ENCODE measurements around the gene SF3A1.

DNA sequence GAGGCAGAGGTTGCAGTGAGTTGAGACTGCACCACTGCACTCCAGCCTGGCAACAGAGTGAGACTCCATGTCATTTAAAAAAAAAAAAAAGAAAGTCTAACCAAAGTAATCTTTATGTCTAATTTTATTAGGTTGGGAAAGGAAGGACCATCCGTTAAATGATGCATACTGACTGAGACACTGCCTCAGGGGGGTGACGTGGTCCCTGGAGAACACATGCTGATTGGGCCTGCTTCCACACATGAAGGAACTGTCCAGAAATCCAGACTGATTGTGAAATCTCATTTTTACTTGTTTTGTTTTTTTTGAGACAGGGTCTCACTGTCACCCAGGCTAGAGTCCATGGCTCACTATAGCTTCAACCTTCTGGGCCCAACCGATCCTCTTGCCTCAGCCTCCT, 5.5 kb downstream of the SF3A1 start:
- TF ChIP-seq SAFB2 (CRISPR knock-in tag; IDR thresholded peaks at IDR 0.05; ENCODE audit: borderline replicate concordance, low read depth) (no peak), FOXJ3 (CRISPR knock-in tag; IDR thresholded peaks at IDR 0.05; ENCODE audit: borderline replicate concordance) (no peak), SMAD1 (CRISPR knock-in tag; IDR thresholded peaks at IDR 0.05; ENCODE audit: borderline replicate concordance, low read depth) (no peak), GABPB1 (CRISPR knock-in tag; IDR thresholded peaks at IDR 0.05) (no peak), NPAS2 (CRISPR knock-in tag; IDR thresholded peaks at IDR 0.05; ENCODE audit: borderline replicate concordance) (no peak), FOXA1 (IDR thresholded peaks at IDR 0.05) (no peak), FOXA1 (CRISPR knock-in tag; IDR thresholded peaks at IDR 0.05) (no peak)
- TF ChIP-seq, protein P1, sequence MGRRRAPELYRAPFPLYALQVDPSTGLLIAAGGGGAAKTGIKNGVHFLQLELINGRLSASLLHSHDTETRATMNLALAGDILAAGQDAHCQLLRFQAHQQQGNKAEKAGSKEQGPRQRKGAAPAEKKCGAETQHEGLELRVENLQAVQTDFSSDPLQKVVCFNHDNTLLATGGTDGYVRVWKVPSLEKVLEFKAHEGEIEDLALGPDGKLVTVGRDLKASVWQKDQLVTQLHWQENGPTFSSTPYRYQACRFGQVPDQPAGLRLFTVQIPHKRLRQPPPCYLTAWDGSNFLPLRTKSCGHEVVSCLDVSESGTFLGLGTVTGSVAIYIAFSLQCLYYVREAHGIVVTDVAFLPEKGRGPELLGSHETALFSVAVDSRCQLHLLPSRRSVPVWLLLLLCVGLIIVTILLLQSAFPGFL (CRISPR knock-in tag; IDR thresholded peaks at IDR 0.05): no peak
- TF ChIP-seq, protein P2, sequence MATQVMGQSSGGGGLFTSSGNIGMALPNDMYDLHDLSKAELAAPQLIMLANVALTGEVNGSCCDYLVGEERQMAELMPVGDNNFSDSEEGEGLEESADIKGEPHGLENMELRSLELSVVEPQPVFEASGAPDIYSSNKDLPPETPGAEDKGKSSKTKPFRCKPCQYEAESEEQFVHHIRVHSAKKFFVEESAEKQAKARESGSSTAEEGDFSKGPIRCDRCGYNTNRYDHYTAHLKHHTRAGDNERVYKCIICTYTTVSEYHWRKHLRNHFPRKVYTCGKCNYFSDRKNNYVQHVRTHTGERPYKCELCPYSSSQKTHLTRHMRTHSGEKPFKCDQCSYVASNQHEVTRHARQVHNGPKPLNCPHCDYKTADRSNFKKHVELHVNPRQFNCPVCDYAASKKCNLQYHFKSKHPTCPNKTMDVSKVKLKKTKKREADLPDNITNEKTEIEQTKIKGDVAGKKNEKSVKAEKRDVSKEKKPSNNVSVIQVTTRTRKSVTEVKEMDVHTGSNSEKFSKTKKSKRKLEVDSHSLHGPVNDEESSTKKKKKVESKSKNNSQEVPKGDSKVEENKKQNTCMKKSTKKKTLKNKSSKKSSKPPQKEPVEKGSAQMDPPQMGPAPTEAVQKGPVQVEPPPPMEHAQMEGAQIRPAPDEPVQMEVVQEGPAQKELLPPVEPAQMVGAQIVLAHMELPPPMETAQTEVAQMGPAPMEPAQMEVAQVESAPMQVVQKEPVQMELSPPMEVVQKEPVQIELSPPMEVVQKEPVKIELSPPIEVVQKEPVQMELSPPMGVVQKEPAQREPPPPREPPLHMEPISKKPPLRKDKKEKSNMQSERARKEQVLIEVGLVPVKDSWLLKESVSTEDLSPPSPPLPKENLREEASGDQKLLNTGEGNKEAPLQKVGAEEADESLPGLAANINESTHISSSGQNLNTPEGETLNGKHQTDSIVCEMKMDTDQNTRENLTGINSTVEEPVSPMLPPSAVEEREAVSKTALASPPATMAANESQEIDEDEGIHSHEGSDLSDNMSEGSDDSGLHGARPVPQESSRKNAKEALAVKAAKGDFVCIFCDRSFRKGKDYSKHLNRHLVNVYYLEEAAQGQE (IDR thresholded peaks at IDR 0.05; ENCODE audit: borderline replicate concordance in 1 of 2, low read depth in 1 of 2, low read length in 2 of 2): no peak
- TF ChIP-seq, protein P3, sequence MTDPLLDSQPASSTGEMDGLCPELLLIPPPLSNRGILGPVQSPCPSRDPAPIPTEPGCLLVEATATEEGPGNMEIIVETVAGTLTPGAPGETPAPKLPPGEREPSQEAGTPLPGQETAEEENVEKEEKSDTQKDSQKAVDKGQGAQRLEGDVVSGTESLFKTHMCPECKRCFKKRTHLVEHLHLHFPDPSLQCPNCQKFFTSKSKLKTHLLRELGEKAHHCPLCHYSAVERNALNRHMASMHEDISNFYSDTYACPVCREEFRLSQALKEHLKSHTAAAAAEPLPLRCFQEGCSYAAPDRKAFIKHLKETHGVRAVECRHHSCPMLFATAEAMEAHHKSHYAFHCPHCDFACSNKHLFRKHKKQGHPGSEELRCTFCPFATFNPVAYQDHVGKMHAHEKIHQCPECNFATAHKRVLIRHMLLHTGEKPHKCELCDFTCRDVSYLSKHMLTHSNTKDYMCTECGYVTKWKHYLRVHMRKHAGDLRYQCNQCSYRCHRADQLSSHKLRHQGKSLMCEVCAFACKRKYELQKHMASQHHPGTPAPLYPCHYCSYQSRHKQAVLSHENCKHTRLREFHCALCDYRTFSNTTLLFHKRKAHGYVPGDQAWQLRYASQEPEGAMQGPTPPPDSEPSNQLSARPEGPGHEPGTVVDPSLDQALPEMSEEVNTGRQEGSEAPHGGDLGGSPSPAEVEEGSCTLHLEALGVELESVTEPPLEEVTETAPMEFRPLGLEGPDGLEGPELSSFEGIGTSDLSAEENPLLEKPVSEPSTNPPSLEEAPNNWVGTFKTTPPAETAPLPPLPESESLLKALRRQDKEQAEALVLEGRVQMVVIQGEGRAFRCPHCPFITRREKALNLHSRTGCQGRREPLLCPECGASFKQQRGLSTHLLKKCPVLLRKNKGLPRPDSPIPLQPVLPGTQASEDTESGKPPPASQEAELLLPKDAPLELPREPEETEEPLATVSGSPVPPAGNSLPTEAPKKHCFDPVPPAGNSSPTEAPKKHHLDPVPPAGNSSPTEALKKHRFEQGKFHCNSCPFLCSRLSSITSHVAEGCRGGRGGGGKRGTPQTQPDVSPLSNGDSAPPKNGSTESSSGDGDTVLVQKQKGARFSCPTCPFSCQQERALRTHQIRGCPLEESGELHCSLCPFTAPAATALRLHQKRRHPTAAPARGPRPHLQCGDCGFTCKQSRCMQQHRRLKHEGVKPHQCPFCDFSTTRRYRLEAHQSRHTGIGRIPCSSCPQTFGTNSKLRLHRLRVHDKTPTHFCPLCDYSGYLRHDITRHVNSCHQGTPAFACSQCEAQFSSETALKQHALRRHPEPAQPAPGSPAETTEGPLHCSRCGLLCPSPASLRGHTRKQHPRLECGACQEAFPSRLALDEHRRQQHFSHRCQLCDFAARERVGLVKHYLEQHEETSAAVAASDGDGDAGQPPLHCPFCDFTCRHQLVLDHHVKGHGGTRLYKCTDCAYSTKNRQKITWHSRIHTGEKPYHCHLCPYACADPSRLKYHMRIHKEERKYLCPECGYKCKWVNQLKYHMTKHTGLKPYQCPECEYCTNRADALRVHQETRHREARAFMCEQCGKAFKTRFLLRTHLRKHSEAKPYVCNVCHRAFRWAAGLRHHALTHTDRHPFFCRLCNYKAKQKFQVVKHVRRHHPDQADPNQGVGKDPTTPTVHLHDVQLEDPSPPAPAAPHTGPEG (CRISPR knock-in tag; IDR thresholded peaks at IDR 0.05): no peak
